B cell (primary cell): ENCODE results near the gene RNF44. TPM values are rescaled to one million over a fixed set of nuclear protein-coding genes. Genes with fewer than 3 reads are reported as not detected.

Experiments used
- ATAC-seq: fragments of 200-7000 bp; cut with Tn5 transposase; one replicate; pipeline ENCODE4 v1.10.0; 2021; ENCODE audit warnings: low read depth, mild to moderate bottlenecking, moderate number of reproducible peaks, moderate library complexity
- CTCF ChIA-PET: fragments of 350-600 bp; sonication (Branson Sonifier 250); formaldehyde crosslinking; loops from one replicate; lab custom pipeline; 2021; ENCODE audit warnings: antibody characterized with exemption, inconsistent platforms; lab: Charles Lee
- POLR2A ChIA-PET: fragments of 350-600 bp; sonication (Branson Sonifier 250); formaldehyde crosslinking; loops from one replicate; lab custom pipeline; 2021; ENCODE audit warnings: antibody characterized with exemption; lab: Charles Lee
- DNase-seq: peaks from one replicate; pipeline ENCODE4 v3.0.0; 2013
- H2AFZ ChIP-seq: 2 replicates; pipeline ENCODE4 v1.6.1; 2012; ENCODE audit warnings: mild to moderate bottlenecking, low read depth, low read length; ENCODE audit not compliant: insufficient read depth, poor library complexity, severe bottlenecking
- H3K27ac ChIP-seq, 2 donors: 1 replicate in 1 of 2; 2 replicates in 1 of 2; pipeline ENCODE4 v1.5.1; 2012 to 2013; ENCODE audit warnings: low read length in 2 of 2, mild to moderate bottlenecking in 2 of 2, moderate library complexity in 1 of 2
- H3K27me3 ChIP-seq, 4 experiments: fragments of 200-600 bp in 1 of 4; sonication (generic) in 1 of 4; replicated peaks in 1 of 4; 1 replicate in 2 of 4; 2 replicates in 2 of 4; pipeline versions ENCODE4 v1.6.1 to v1.7.0; 2013 to 2016; ENCODE audit warnings: low read length in 3 of 4, mild to moderate bottlenecking in 2 of 4, mixed read lengths in 1 of 4, moderate library complexity in 1 of 4; ENCODE audit not compliant: insufficient read depth in 4 of 4, control insufficient read depth in 3 of 4; ENCODE audit errors: control extremely low read depth in 1 of 4
- H3K36me3 ChIP-seq, 2 experiments: replicated peaks in 1 of 2; 1 replicate in 1 of 2; 2 replicates in 1 of 2; pipeline versions ENCODE4 v1.6.1 to v1.7.1; 2013; ENCODE audit warnings: low read length in 1 of 2; ENCODE audit not compliant: insufficient read depth in 2 of 2, control insufficient read depth in 1 of 2; ENCODE audit errors: control extremely low read depth in 1 of 2, extremely low read depth in 1 of 2
- H3K4me1 ChIP-seq, 2 donors: fragments of 200-600 bp in 1 of 2; sonication (generic) in 1 of 2; 1 replicate in 1 of 2; 2 replicates in 1 of 2; pipeline versions ENCODE4 v1.5.1 to v1.6.1; 2013 to 2017; ENCODE audit warnings: low read length in 2 of 2; ENCODE audit not compliant: control insufficient read depth in 2 of 2, insufficient read depth in 2 of 2
- H3K4me2 ChIP-seq: replicated peaks from 2 replicates; pipeline ENCODE3; 2012; ENCODE audit warnings: mild to moderate bottlenecking, low read depth, low read length; ENCODE audit not compliant: poor library complexity, severe bottlenecking
- H3K4me3 ChIP-seq, 5 experiments: fragments of 200-600 bp in 1 of 5; sonication (generic) in 1 of 5; 1 replicate in 3 of 5; 2 replicates in 2 of 5; pipeline versions ENCODE4 v1.5.1 to v1.7.0; 2011 to 2016; ENCODE audit warnings: low read length in 4 of 5, mild to moderate bottlenecking in 4 of 5, low read depth in 2 of 5, control low read depth in 1 of 5, moderate library complexity in 1 of 5; ENCODE audit not compliant: insufficient read depth in 1 of 5; ENCODE audit errors: control extremely low read depth in 1 of 5, extremely low read depth in 1 of 5
- H3K79me2 ChIP-seq: fragments of 200-600 bp; sonication (generic); one replicate; pipeline ENCODE4 v1.6.0; 2016; ENCODE audit warnings: low read length; ENCODE audit not compliant: control insufficient read depth, insufficient read depth
- H3K9ac ChIP-seq: fragments of 200-600 bp; sonication (generic); 2 replicates; pipeline ENCODE4 v1.6.1; 2017; ENCODE audit warnings: mild to moderate bottlenecking, low read length, moderate library complexity
- H3K9me3 ChIP-seq, 3 donors: one replicate each; pipeline versions ENCODE4 v1.6.1 to v1.7.1; 2013; ENCODE audit warnings: low read length in 2 of 3; ENCODE audit not compliant: control insufficient read depth in 2 of 3, insufficient read depth in 1 of 3; ENCODE audit errors: control extremely low read depth in 1 of 3
- H4K20me1 ChIP-seq: 2 replicates; pipeline ENCODE4 v1.6.0; 2012; ENCODE audit warnings: mild to moderate bottlenecking, low read length; ENCODE audit not compliant: insufficient read depth, control insufficient read depth, poor library complexity, severe bottlenecking
- H3K27ac Mint-ChIP-seq: one replicate; pipeline ENCODE4 v1.8.0; 2021; ENCODE audit warnings: mixed read lengths
- H3K27me3 Mint-ChIP-seq: one replicate; pipeline ENCODE4 v1.8.0; 2021; ENCODE audit warnings: mixed read lengths
- H3K4me1 Mint-ChIP-seq: one replicate; pipeline ENCODE4 v1.8.0; 2021; ENCODE audit warnings: mixed read lengths
- H3K4me3 Mint-ChIP-seq: one replicate; pipeline ENCODE4 v1.8.0; 2021; ENCODE audit warnings: mixed read lengths
- H3K9me3 Mint-ChIP-seq: one replicate; pipeline ENCODE4 v1.8.0; 2022; ENCODE audit warnings: mixed read lengths; ENCODE audit not compliant: insufficient read depth
- EZH2 ChIP-seq: IDR thresholded peaks from 2 replicates; pipeline ENCODE4 v1.6.1; 2012; ENCODE audit warnings: borderline replicate concordance, low read depth, mild to moderate bottlenecking, moderate library complexity, low read length; ENCODE audit not compliant: insufficient read depth, poor library complexity, severe bottlenecking
- WGBS: methylation state at CpG from one replicate; pipeline ENCODE4 v1.1.5; 2013; ENCODE audit warnings: missing lambda C conversion rate; ENCODE audit not compliant: insufficient coverage; 5-methylcytosine and 5-hydroxymethylcytosine counted together
- intact Hi-C: fragments of 100-400 bp; cut with micrococcal nuclease; formaldehyde crosslinking; loops from one replicate; pipeline ENCODE4 v1.10.0; 2022
- polyA plus RNA-seq: library from polyadenylated mRNA; depleted of rRNA; stranded (reverse); fragments of >200 nt; gene quantifications from 2 replicates; pipeline ENCODE4 v1.2.3, GENCODE V29; 2012
- total RNA-seq, 2 donors: library from RNA; stranded (reverse); fragments of 120-200 nt in 1 of 2; gene quantifications; 1 replicate in 1 of 2; 2 replicates in 1 of 2; pipeline versions ENCODE4 v1.2.3 to v1.2.4, GENCODE V29; 2013 to 2022
- TF ChIP-seq, protein P1 (sequence below): fragments of 200-600 bp; IDR thresholded peaks from one replicate; pipeline ENCODE4 v1.8.0; 2022; ENCODE audit warnings: antibody characterized with exemption, mild to moderate bottlenecking

Gene RNF44
- total and polyA plus RNA-seq, 2 donors (not counting 1 experiment from before 2014, with no cell fraction given): 220 to 262 TPM

- Histone ChIP-seq H3K36me3 (peaks cover 1 to 48% of the 10 kb centered on the region in 2 experiments), H3K27ac (no peak overlapping the region), H3K4me2 (no peak overlapping the region), H2AFZ (no peak overlapping the region), H3K9me3 (no peaks in the 10 kb centered on the region), H3K27me3 (no peaks in the 10 kb centered on the region), H3K79me2 (peaks cover 44% of the 10 kb centered on the region), H3K4me3 (no peak overlapping the region), H3K4me1 (no peaks in the 10 kb centered on the region), H3K9ac (no peak overlapping the region), H4K20me1 (peaks cover 15% of the 10 kb centered on the region)
- peaks cover 10% of the 10 kb centered on the region for H3K4me1 Mint-ChIP-seq
- ChIA-PET POLR2A (interaction anchor here (0.7 kb wide), 1 partner anchor 66 kb away, joined by 4 read pairs; no protein-coding TSS in a partner anchor), CTCF (interaction anchor here (1.1 kb wide), 1 partner anchor 69 kb away, joined by 5 read pairs; the partner anchor contains the start of gene CLTB)
- TF ChIP-seq EZH2: no peak
- TF ChIP-seq, protein P1, sequence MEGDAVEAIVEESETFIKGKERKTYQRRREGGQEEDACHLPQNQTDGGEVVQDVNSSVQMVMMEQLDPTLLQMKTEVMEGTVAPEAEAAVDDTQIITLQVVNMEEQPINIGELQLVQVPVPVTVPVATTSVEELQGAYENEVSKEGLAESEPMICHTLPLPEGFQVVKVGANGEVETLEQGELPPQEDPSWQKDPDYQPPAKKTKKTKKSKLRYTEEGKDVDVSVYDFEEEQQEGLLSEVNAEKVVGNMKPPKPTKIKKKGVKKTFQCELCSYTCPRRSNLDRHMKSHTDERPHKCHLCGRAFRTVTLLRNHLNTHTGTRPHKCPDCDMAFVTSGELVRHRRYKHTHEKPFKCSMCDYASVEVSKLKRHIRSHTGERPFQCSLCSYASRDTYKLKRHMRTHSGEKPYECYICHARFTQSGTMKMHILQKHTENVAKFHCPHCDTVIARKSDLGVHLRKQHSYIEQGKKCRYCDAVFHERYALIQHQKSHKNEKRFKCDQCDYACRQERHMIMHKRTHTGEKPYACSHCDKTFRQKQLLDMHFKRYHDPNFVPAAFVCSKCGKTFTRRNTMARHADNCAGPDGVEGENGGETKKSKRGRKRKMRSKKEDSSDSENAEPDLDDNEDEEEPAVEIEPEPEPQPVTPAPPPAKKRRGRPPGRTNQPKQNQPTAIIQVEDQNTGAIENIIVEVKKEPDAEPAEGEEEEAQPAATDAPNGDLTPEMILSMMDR: no peak
- H3K27ac Mint-ChIP-seq: no peak overlapping the region
- H3K9me3 Mint-ChIP-seq: no peaks in the 10 kb centered on the region
- H3K4me3 Mint-ChIP-seq: no peak overlapping the region
- no peaks in the 10 kb centered on the region for H3K27me3 Mint-ChIP-seq
- ATAC-seq (no peak), DNase-seq (no peak)
- WGBS: 91% methylated on average over 2 of the region's 2 CpGs
- intact Hi-C loops: no loop called here
These were observed 52.0 kb downstream of the RNF44 start for GRCh38 chr5:176485176-176485575.

GRCh38 chr5:176481711-176482110 is 55.5 kb downstream of the RNF44 start:
- Histone ChIP-seq H3K27me3 (no peaks in the 10 kb centered on the region), H3K79me2 (peaks cover 54% of the 10 kb centered on the region), H3K9ac (no peak overlapping the region), H4K20me1 (peaks cover 32% of the 10 kb centered on the region), H2AFZ (no peak overlapping the region), H3K4me1 (no peaks in the 10 kb centered on the region), H3K4me3 (no peak overlapping the region), H3K27ac (no peak overlapping the region), H3K4me2 (no peak overlapping the region), H3K9me3 (no peaks in the 10 kb centered on the region), H3K36me3 (peaks cover 3 to 40% of the 10 kb centered on the region in 2 experiments)
- Mint-ChIP-seq H3K4me3 (no peak overlapping the region), H3K27ac (no peak overlapping the region), H3K4me1 (peaks cover 4% of the 10 kb centered on the region), H3K27me3 (no peaks in the 10 kb centered on the region), H3K9me3 (no peaks in the 10 kb centered on the region)
- ChIA-PET CTCF (interaction anchor here (1.3 kb wide), 1 partner anchor 92 kb away, joined by 3 read pairs; no protein-coding TSS in a partner anchor), POLR2A (interaction anchor here (0.6 kb wide), 1 partner anchor 33 kb away, joined by 3 read pairs; no protein-coding TSS in a partner anchor)
- WGBS: 88% methylated on average over 3 of the region's 4 CpGs
- ATAC-seq (no peak), DNase-seq (no peak)
- intact Hi-C loops: no loop called here
- TF ChIP-seq, protein P1: no peak
- no peak for TF ChIP-seq EZH2
